Suppressor macrophage treated with lipopolysaccharide for 1 hour (primary cell): ENCODE data around the gene ST6GALNAC5.
A peak's percentile ranks its signal among the peaks of the same experiment; 100 is the strongest.
"Not testable (repeated sequence)": the region's sequence is repeated elsewhere in the genome, so short reads cannot be mapped to it uniquely, and the experiment has no call there.

Experiments
- DNase-seq, 3 donors: peaks; one replicate each; pipeline ENCODE4 v3.0.0-alpha.2; 2020 to 2022

ST6GALNAC5 gene

GRCh38 chr1:76868154-76868882, 1.0 kb downstream of the ST6GALNAC5 start:
- peak in 1 of 3 donors; percentile 10 for DNase-seq

DNA sequence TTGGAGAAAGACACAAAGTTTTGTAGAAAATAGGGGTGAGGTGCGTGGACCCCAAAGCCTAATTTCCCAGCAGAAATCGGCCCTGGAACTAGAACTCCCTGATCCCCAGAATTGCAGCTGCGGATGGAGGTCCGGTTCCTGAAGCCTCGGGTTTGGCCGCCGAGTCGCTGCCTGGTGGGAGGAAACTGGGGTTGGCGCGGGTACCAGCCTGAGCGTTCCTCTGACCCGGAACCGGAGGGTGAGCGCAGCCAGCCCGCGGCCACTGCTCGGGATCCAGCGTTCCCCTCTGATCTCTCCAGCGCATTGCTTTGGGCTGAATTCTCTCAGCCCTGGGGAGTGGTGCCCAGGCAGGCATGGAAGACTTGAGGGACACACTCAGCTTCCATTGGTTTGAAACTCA, 1.6 kb downstream of the ST6GALNAC5 start:
- peak in 1 of 3 donors; percentile 1 for DNase-seq

DNA sequence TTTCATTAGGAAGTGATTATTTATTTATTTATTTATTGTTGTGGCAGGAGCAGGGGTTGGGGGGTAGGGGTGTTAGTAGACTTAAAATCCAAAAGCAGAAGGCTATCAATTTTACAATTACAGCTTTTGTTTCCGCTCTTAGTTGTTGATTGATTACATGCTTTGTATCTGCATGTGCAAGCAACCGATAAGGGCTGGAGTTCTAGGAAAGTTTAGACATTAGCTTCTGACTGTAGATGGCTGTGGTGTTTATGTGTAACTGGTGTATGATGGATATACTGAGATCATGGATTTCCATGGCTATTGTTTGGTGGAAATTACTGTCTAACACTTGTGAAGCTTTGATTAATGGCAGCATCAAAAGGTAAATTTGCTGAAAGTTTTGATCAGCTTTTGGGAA, 2.8 kb downstream of the ST6GALNAC5 start:
- no peak for DNase-seq

DNA sequence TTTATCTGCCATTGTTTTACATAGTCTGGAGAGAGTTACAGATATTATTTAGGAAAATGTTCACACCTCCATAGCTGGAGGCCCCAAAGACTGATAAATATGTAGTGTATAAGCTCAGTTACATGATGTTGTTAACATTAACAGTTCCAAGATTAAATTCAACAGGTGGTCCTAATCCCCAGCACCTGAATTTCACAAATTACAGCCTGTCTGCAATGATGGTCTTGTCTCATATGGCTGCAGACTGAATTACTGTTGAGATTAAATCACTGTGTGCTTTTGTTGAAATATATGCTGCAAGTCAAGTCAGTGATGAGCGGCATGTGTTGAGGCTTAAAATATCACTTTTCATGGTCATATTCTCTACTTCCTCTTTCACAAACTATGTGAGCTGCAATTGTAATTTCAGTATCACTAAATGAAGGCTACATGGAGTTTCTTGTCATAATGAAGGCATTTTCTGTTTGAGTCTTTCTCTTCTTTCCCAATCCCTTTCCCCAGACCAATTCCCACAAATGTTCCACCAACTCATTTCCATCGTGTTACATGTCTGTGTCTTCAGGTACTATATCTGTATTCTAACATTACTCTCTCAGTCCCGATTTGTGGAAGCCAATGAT, 4.2 kb downstream of the ST6GALNAC5 start:
- DNase-seq: no peak

GRCh38 chr1:76872944-76873343, 5.7 kb downstream of the ST6GALNAC5 start:
- DNase-seq: no peak

- no peak for DNase-seq
Measured at GRCh38 chr1:76876655-76877395, 9.5 kb downstream of the ST6GALNAC5 start.

- DNase-seq: not testable (repeated sequence)
Measured at GRCh38 chr1:76879014-76879413, 11.7 kb downstream of the ST6GALNAC5 start.

- DNase-seq: no peak
Measured at GRCh38 chr1:76881762-76882161, 14.5 kb downstream of the ST6GALNAC5 start.

DNA sequence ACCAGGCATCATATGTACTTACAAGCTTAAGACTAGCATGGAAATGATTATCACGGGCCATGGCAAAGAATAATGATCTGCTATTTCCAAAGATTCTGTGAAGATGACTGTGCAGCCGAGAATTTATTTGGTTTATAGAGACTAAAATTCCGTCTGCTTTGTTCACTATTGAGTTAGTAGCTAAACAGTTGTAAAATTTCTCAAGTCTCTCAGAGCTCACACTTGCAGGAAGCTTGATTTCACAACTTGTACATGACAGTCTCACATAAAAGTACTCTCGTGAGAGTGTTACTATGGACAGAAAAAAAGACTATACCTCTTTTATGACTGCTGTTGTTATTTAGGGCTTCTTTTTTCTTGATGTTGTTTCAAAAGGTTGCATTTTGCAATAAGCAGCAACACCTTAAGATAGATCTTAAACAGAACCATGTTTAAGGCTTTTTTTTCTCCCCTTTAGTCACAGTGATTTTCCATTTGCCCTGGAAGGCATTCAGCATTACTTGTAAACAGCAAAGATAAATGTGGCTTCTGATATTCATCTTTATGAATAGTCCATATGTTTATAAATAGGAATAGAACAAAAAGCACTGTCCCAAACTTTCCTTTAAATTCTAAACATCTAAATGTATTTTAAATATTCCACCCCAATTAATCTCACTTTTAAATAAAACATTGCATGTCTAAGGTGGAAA, 24.8 kb downstream of the ST6GALNAC5 start:
- no peak for DNase-seq

DNA sequence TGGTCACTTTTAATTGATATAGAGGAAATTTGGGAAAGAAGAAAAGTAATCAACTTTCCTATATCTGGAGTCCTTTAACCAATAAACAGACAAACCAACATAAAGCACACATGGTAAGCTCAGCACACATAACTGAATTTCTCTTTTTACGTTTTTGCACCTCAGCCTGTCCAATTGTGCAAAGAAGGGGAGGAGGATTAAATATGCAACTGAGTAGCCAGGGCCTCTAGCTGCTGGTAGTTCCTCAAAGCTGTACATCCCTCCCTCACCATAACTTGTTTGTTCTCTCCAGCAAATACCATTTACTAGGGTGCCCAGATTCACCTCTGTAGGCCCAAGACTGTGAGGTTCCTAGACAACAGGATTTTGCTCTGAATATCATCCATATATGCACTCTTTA, 25.4 kb downstream of the ST6GALNAC5 start:
- no peak for DNase-seq

GRCh38 chr1:76901158-76901767, 34.0 kb downstream of the ST6GALNAC5 start:
- peak; percentile 37 to 65 (median 58) for DNase-seq

DNA sequence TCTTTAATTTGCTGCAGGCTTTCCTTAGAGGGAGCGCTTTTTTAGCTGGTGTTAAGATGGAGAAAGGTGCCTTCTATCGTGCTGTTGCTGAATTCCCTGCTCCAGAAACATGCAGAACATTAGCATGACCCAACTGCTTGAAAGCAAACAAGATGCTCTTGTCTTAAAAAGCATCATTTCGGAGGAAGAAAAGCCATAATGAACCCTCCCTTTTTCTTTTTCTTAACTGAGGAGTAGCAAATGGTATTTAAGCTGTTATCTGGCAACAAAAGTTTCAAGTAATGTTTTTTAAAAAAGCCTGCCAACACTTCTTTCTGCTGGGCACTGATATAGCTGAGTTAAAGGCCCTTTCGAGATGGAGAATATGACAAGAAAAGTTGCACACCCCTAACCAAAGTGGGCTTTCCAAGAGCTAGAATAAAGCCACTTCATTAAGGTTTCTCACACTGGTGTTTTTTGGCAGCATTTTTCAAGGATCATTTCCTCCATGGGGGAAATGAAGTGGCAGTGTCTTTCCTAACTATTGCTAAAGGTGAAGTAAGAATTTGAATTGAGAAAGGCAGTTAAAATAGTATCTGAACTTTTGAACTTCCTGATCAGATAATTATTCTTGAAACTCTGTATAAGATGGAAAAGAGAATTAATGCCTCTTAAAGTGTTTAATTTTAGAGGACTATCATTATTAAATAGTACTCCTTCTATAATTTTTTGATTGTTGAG, 38.8 kb downstream of the ST6GALNAC5 start:
- DNase-seq: peak; percentile 19 to 52 (median 35)

GRCh38 chr1:76909311-76909710, 42.0 kb downstream of the ST6GALNAC5 start:
- no peak for DNase-seq

- DNase-seq: no peak
Measured at GRCh38 chr1:76919085-76919484, 51.8 kb downstream of the ST6GALNAC5 start.

DNA sequence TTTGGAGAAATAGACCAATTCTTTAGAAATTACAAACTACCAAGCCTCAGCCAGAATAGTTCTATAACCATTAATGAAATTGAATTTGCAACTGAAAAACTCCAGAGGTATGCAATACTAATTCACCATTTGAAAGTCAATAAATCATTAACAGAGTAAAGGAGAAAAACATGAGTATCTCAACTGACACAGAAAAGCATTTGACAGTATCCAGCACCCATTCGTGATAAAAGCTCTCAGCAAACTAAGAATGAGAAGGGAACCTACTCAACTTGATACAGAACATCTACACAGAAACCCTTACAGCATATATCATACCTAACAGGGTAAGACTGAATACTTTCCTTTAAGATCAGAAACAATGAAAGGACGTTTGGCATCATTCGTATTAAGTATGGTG, 54.3 kb downstream of the ST6GALNAC5 start:
- DNase-seq: no peak

GRCh38 chr1:76925825-76926224, 58.5 kb downstream of the ST6GALNAC5 start:
- DNase-seq: no peak

GRCh38 chr1:76928522-76928921, 61.2 kb downstream of the ST6GALNAC5 start:
- DNase-seq: no peak

DNA sequence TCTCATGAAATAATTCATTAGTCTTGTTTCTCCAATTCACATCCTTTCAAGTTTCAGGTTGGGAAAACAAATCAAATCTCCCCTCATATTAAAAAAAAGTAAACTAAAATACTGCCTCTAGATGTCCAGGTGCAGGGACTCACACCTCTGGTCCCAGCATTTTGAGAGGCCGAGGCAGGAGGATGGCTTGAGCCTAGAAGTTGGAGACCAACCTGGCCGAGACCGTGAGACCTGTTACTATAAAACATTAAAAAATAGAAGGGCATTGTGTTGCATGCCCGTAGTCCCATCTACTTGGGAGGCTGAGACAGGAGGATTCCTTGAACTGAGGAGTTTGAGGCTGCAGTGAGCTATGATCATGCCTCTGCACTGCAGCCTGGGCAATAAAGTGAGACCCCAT, 61.9 kb downstream of the ST6GALNAC5 start:
- DNase-seq: no peak

- DNase-seq: peak in 1 of 3 donors; percentile 3
Measured at GRCh38 chr1:76933847-76934815, 66.9 kb downstream of the ST6GALNAC5 start.

DNA sequence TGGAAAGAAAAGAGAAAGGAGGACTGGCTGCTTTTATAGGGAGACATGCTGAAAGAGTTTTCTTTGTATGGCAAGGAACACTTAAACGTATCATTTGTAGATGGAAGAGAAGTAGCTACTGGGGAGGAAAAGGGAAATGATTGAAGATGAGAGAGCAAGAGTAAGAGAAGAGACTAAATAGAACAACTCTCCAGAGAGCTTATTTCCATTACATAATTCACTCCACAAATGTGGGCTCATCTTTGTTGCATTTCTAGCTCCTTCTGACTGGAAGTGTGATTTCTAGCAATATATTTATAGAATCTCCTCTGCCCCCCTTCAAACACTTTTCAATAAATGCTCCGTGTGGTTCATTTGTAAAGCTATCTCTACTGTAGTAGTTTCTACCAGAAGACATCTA, 71.0 kb downstream of the ST6GALNAC5 start:
- no peak for DNase-seq
